ENCODE data around the gene STOX2. TPM values are rescaled to one million over a fixed set of nuclear protein-coding genes. Genes with fewer than 3 reads are reported as not detected.

STOX2 gene
- total and polyA plus RNA-seq, 10 donors = 0.53 to 42.8 (median 28.6) TPM

GRCh38 chr4:184062769-184063168 lies 157.7 kb downstream of the STOX2 start:
- Histone ChIP-seq H3K4me3 (no peak overlapping the region), H3K9me3 (no peaks in the 10 kb centered on the region), H3K27me3 (replicated peaks in 1 of 7) (no peaks in the 10 kb centered on the region), H3K27ac (no peak overlapping the region), H3K4me1 (peaks cover 0 to 9% (median 3%) of the 10 kb centered on the region in 6 donors), H3K36me3 (no peaks in the 10 kb centered on the region)
- TF ChIP-seq POLR2A (IDR thresholded peaks at IDR 0.05) (no peak), CTCF (IDR thresholded peaks at IDR 0.05 in 8 of 11, conservative IDR thresholded peaks at IDR 0.05 in 3 of 11) (no peak), POLR2AphosphoS5 (IDR thresholded peaks at IDR 0.05) (no peak)
- no peak for DNase-seq
- intact Hi-C loops (cut with DNase I; ENCODE audit: low total_unique reads) = no loop called here
- WGBS, 5 donors = 85 to 95% (median 89%) methylated on average over 7 of the region's 7 CpGs

- TF ChIP-seq POLR2AphosphoS5 (IDR thresholded peaks at IDR 0.05) (no peak), CTCF (IDR thresholded peaks at IDR 0.05 in 8 of 11, conservative IDR thresholded peaks at IDR 0.05 in 3 of 11) (no peak), POLR2A (IDR thresholded peaks at IDR 0.05) (no peak)
- no peak overlapping the region for H3K27ac ChIP-seq
- peaks cover 0 to 9% (median 3%) of the 10 kb centered on the region in 6 donors for H3K4me1 ChIP-seq
- H3K9me3 ChIP-seq = no peaks in the 10 kb centered on the region
- no peaks in the 10 kb centered on the region for H3K27me3 ChIP-seq (replicated peaks in 1 of 7)
- DNase-seq = no peak
- WGBS, 5 donors = 72 to 88% (median 83%) methylated on average over 5 of the region's 5 CpGs
- intact Hi-C loops (cut with DNase I; ENCODE audit: low total_unique reads) = no loop called here
- H3K4me3 ChIP-seq = no peak overlapping the region
- no peaks in the 10 kb centered on the region for H3K36me3 ChIP-seq
These were observed 159.8 kb downstream of the STOX2 start for GRCh38 chr4:184064877-184065276.

- H3K9me3 ChIP-seq = peaks cover 1 to 11% (median 6%) of the 10 kb centered on the region in 8 donors
- H3K27me3 ChIP-seq (replicated peaks in 1 of 7) = no peaks in the 10 kb centered on the region
- H3K36me3 ChIP-seq = no peaks in the 10 kb centered on the region
- DNase-seq = no peak
- intact Hi-C loops (cut with DNase I; ENCODE audit: low total_unique reads) = no loop called here
- H3K4me1 ChIP-seq = peaks cover 0 to 9% (median 3%) of the 10 kb centered on the region in 6 donors
- peak overlapping the region in 6 of 8 donors; percentile 1 to 68 (median 30) for H3K27ac ChIP-seq
- no peak overlapping the region for H3K4me3 ChIP-seq
- TF ChIP-seq CTCF (IDR thresholded peaks at IDR 0.05 in 8 of 11, conservative IDR thresholded peaks at IDR 0.05 in 3 of 11) (no peak), POLR2AphosphoS5 (IDR thresholded peaks at IDR 0.05) (no peak), POLR2A (IDR thresholded peaks at IDR 0.05) (no peak)
- 40 to 52% (median 44%) methylated on average over 9 of the region's 9 CpGs for WGBS, 5 donors
These were observed 161.6 kb downstream of the STOX2 start for GRCh38 chr4:184066584-184067300.

- 71 to 88% (median 83%) methylated on average over 9 of the region's 9 CpGs for WGBS, 5 donors
- H3K36me3 ChIP-seq = no peaks in the 10 kb centered on the region
- H3K27me3 ChIP-seq (replicated peaks in 1 of 7) = no peaks in the 10 kb centered on the region
- no peak for TF ChIP-seq CTCF (IDR thresholded peaks at IDR 0.05 in 8 of 11, conservative IDR thresholded peaks at IDR 0.05 in 3 of 11)
- no peak for TF ChIP-seq POLR2A (IDR thresholded peaks at IDR 0.05)
- no peak for TF ChIP-seq POLR2AphosphoS5 (IDR thresholded peaks at IDR 0.05)
- peaks cover 0 to 9% (median 3%) of the 10 kb centered on the region in 6 donors for H3K4me1 ChIP-seq
- no peak for DNase-seq
- H3K4me3 ChIP-seq = no peak overlapping the region
- intact Hi-C loops (cut with DNase I; ENCODE audit: low total_unique reads) = no loop called here
- H3K27ac ChIP-seq = no peak overlapping the region
- peaks cover 6 to 24% (median 18%) of the 10 kb centered on the region in 8 donors for H3K9me3 ChIP-seq
These were observed 162.9 kb downstream of the STOX2 start for GRCh38 chr4:184067931-184068554.
